CD4-positive, alpha-beta T cell treated with Interleukin-15 for 4 hours (primary cell): ENCODE results near the gene CAMTA1.
"Not testable (repeated sequence)": the region's sequence is repeated elsewhere in the genome, so short reads cannot be mapped to it uniquely, and the experiment has no call there.

ENCODE experiments used
- DNase-seq: peaks from one replicate; pipeline ENCODE4 v3.0.0-alpha.2; 2020; ENCODE audit warnings: low spot score

Gene CAMTA1

GRCh38 chr1:7313826-7314225, 528.6 kb downstream of the CAMTA1 start:
- no peak for DNase-seq

- no peak for DNase-seq
Measured at GRCh38 chr1:7315316-7315715, 530.1 kb downstream of the CAMTA1 start.

GRCh38 chr1:7315946-7316345, 530.7 kb downstream of the CAMTA1 start:
- no peak for DNase-seq

- DNase-seq = no peak
Measured at GRCh38 chr1:7317888-7318287, 532.6 kb downstream of the CAMTA1 start.

GRCh38 chr1:7319196-7319595, 533.9 kb downstream of the CAMTA1 start:
- DNase-seq = no peak

- DNase-seq = no peak
Measured at GRCh38 chr1:7320661-7321060, 535.4 kb downstream of the CAMTA1 start.

GRCh38 chr1:7322283-7322785, 537.1 kb downstream of the CAMTA1 start:
- no peak for DNase-seq

- DNase-seq = no peak
Measured at GRCh38 chr1:7322912-7323311, 537.7 kb downstream of the CAMTA1 start.

- DNase-seq = no peak
Measured at GRCh38 chr1:7325254-7325653, 540.0 kb downstream of the CAMTA1 start.

- no peak for DNase-seq
Measured at GRCh38 chr1:7326366-7326765, 541.1 kb downstream of the CAMTA1 start.

GRCh38 chr1:7327849-7328248, 542.6 kb downstream of the CAMTA1 start:
- DNase-seq = no peak

GRCh38 chr1:7329868-7330615, 544.8 kb downstream of the CAMTA1 start:
- no peak for DNase-seq

GRCh38 chr1:7330726-7331125, 545.5 kb downstream of the CAMTA1 start:
- not testable (repeated sequence) for DNase-seq

- no peak for DNase-seq
Measured at GRCh38 chr1:7331926-7332535, 546.8 kb downstream of the CAMTA1 start.

GRCh38 chr1:7333094-7333493, 547.8 kb downstream of the CAMTA1 start:
- no peak for DNase-seq

GRCh38 chr1:7333620-7334019, 548.4 kb downstream of the CAMTA1 start:
- DNase-seq = no peak

- DNase-seq = no peak
Measured at GRCh38 chr1:7334475-7335035, 549.3 kb downstream of the CAMTA1 start.

- no peak for DNase-seq
Measured at GRCh38 chr1:7335224-7335879, 550.1 kb downstream of the CAMTA1 start.

- DNase-seq = no peak
Measured at GRCh38 chr1:7338439-7338838, 553.2 kb downstream of the CAMTA1 start.

GRCh38 chr1:7339014-7339413, 553.8 kb downstream of the CAMTA1 start:
- no peak for DNase-seq

- no peak for DNase-seq
Measured at GRCh38 chr1:7339953-7340352, 554.7 kb downstream of the CAMTA1 start.

- DNase-seq = no peak
Measured at GRCh38 chr1:7341145-7341905, 556.1 kb downstream of the CAMTA1 start.
